ENCODE measurements around the gene AIFM3.
A peak's percentile ranks its signal among the peaks of the same experiment; 100 is the strongest.

The AIFM3 gene

DNA sequence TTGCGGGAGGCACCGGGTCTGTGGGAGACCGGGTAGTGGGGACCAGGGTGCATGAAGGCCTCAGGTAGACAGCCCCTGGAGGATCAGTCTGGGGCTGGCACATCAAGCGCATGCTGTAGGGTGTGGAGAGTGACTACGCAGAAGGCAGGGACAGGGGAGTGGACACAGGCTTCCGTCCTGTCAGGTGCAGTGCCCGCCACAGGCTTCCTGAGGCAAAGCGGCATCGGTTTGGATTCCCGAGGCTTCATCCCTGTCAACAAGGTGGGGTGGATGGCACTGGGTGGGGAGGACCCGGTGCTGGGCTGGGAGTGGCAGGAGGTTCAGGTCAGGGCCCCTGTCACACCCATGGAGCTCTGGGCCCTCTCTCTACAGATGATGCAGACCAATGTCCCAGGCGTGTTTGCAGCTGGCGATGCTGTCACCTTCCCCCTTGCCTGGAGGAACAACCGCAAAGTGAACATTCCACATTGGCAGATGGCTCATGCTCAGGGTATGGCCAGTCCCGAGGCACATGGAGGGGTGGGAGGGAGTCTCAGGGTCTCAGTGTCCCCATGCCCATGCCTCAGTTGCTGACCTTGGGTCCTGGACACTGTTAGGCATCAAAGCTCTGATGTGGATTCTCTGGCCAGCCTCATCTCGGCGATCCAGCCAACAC lies 10.6 kb downstream of the AIFM3 start:
- DNase-seq (ENCODE audit: low read depth in 2 of 2) = no peak
- H3K4me3 ChIP-seq (replicated peaks in 1 of 2; ENCODE audit: low read depth in 2 of 2, low read length in 2 of 2) = no peak overlapping the region
- no peak for TF ChIP-seq CTCF (IDR thresholded peaks at IDR 0.05; ENCODE audit: low read depth, low read length)

GRCh38 chr22:20978419-20978818 lies 11.4 kb downstream of the AIFM3 start:
- DNase-seq (ENCODE audit: low read depth in 2 of 2) = no peak
- no peak for TF ChIP-seq CTCF (IDR thresholded peaks at IDR 0.05; ENCODE audit: low read depth, low read length)
- H3K4me3 ChIP-seq (replicated peaks in 1 of 2; ENCODE audit: low read depth in 2 of 2, low read length in 2 of 2) = no peak overlapping the region

- no peak for TF ChIP-seq CTCF (IDR thresholded peaks at IDR 0.05; ENCODE audit: low read depth, low read length)
- peak overlapping the region; percentile 11 to 30 for H3K4me3 ChIP-seq (replicated peaks in 1 of 2; ENCODE audit: low read depth in 2 of 2, low read length in 2 of 2)
- DNase-seq (ENCODE audit: low read depth in 2 of 2) = peak; percentile 83 to 88
Observed at GRCh38 chr22:20979243-20979809, 12.3 kb downstream of the AIFM3 start.

DNA sequence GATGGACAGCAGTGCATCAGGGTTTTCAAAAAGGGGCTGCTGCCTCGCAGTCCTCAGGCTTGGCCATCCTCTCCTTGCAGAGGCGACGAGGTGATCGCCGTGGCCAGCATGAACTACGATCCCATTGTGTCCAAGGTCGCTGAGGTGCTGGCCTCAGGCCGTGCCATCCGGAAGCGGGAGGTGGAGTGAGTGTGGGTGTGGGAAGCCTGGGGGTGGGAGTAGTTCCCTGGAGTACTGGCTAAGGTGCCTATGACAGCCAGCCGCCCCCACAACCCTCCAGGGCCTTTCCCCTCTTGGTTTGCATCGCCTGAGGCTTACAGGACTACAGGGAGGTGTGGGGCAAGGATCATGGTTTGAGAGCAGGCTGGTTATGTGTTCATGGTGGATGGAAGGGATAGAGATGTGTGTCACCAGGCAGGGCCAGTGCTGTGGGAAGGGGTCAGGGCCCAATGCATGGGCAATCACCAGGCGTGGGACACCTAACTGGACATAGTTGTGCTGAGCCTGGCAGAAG lies 12.9 kb downstream of the AIFM3 start:
- TF ChIP-seq CTCF (IDR thresholded peaks at IDR 0.05; ENCODE audit: low read depth, low read length) = no peak
- DNase-seq (ENCODE audit: low read depth in 2 of 2) = no peak
- H3K4me3 ChIP-seq (replicated peaks in 1 of 2; ENCODE audit: low read depth in 2 of 2, low read length in 2 of 2) = peak overlapping the region in 1 of 2 donors; percentile 11

- no peak overlapping the region for H3K4me3 ChIP-seq (replicated peaks in 1 of 2; ENCODE audit: low read depth in 2 of 2, low read length in 2 of 2)
- no peak for TF ChIP-seq CTCF (IDR thresholded peaks at IDR 0.05; ENCODE audit: low read depth, low read length)
- DNase-seq (ENCODE audit: low read depth in 2 of 2) = no peak
Observed at GRCh38 chr22:20980523-20980922, 13.5 kb downstream of the AIFM3 start.

GRCh38 chr22:20980938-20981722 lies 14.1 kb downstream of the AIFM3 start:
- TF ChIP-seq CTCF (IDR thresholded peaks at IDR 0.05; ENCODE audit: low read depth, low read length) = no peak
- peak overlapping the region; percentile 87 to 96 for H3K4me3 ChIP-seq (replicated peaks in 1 of 2; ENCODE audit: low read depth in 2 of 2, low read length in 2 of 2)
- no peak for DNase-seq (ENCODE audit: low read depth in 2 of 2)
